ENCODE measurements around the gene F13B.

F13B gene

DNA sequence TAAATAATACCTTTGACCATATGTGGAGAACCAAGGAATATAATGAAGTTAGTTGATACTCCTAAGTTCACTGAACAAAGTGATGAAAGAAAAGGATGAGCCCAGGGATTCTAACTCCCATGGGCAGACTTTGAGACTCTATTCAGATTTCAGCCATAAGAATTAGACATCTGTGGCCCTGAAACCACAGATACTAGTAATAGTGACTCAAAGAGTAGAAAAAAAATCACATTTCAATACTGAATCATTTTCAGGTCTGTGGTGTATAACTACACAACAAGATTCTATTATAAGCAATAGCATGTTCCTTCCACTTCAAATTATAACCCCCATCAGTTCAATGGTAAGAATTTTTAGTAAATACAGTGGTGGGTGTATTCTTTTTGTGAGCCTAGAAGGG is 16.4 kb upstream of the F13B start:
- Histone ChIP-seq H3K79me2 (ENCODE audit: control insufficient read depth, insufficient read depth, low read length, unreplicated experiment) (no peaks in the 10 kb centered on the region), H3K4me1 (ENCODE audit: control insufficient read depth, insufficient read depth, low read length, unreplicated experiment) (no peaks in the 10 kb centered on the region), H3K4me3 (ENCODE audit: low read depth, low read length) (no peak overlapping the region), H3K27me3 (ENCODE audit: insufficient read depth, low read length) (no peaks in the 10 kb centered on the region), H3K27ac (ENCODE audit: low read depth, low read length) (no peak overlapping the region), H3K36me3 (ENCODE audit: insufficient read depth, low read length) (peaks cover 60% of the 10 kb centered on the region), H2AFZ (ENCODE audit: low read length, unreplicated experiment) (no peak overlapping the region)

DNA sequence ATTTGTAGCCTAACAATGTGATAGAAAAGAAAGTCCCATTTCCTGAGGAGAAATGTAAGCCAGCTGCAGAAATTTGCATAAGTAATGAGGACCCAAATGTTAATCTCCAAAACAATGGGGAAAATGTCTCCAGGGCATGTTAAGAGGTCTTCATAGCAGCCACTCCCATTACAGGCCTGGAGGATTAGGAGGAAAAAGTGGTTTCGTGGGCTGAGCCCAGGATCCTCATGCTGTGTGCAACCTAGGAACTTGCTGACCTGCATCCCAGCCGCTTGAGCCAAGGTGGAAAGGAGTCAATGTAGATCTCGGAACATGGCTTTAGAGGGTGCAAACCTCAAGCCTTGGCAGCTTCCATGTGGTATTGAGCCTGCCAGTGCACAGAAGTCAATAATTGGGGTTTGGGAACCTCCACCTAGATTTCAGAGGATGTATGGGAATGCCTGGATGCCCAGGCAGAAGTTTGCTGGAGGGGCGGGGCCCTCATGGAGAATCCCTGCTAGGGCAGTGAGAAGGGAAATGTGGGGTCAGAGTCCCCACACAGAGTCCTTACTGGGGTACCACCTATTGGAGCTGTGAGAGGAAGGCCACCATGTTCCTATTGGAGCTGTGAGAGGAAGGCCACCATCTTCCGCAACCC is 14.2 kb upstream of the F13B start:
- no peak overlapping the region for H3K27ac ChIP-seq (ENCODE audit: low read depth, low read length)
- peaks cover 46% of the 10 kb centered on the region for H3K36me3 ChIP-seq (ENCODE audit: insufficient read depth, low read length)
- H2AFZ ChIP-seq (ENCODE audit: low read length, unreplicated experiment) = no peak overlapping the region
- H3K27me3 ChIP-seq (ENCODE audit: insufficient read depth, low read length) = no peaks in the 10 kb centered on the region
- H3K4me3 ChIP-seq (ENCODE audit: low read depth, low read length) = no peak overlapping the region
- no peaks in the 10 kb centered on the region for H3K4me1 ChIP-seq (ENCODE audit: control insufficient read depth, insufficient read depth, low read length, unreplicated experiment)
- no peaks in the 10 kb centered on the region for H3K79me2 ChIP-seq (ENCODE audit: control insufficient read depth, insufficient read depth, low read length, unreplicated experiment)

DNA sequence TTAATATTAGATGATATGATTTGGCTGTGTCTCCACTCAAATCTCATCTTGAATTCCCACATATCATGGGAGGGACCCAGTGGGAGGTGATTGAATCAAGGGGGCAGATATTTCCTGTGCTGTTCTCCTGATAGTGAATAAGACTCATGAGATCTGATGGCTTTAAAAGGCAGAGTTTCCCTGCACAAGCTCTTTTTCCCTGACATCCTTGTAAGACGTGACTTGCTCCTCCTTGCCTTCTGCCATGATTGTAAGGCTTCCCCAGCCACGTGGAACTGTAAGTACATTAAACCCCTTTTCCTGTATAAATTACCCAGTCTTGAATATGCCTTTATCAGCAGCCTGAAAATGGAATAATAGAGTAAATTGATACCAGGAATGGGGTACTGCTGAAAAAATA is 13.3 kb upstream of the F13B start:
- Histone ChIP-seq H3K79me2 (ENCODE audit: control insufficient read depth, insufficient read depth, low read length, unreplicated experiment) (no peaks in the 10 kb centered on the region), H3K4me1 (ENCODE audit: control insufficient read depth, insufficient read depth, low read length, unreplicated experiment) (no peaks in the 10 kb centered on the region), H2AFZ (ENCODE audit: low read length, unreplicated experiment) (no peak overlapping the region), H3K27me3 (ENCODE audit: insufficient read depth, low read length) (no peaks in the 10 kb centered on the region), H3K4me3 (ENCODE audit: low read depth, low read length) (no peak overlapping the region), H3K27ac (ENCODE audit: low read depth, low read length) (no peak overlapping the region), H3K36me3 (ENCODE audit: insufficient read depth, low read length) (peaks cover 38% of the 10 kb centered on the region)

DNA sequence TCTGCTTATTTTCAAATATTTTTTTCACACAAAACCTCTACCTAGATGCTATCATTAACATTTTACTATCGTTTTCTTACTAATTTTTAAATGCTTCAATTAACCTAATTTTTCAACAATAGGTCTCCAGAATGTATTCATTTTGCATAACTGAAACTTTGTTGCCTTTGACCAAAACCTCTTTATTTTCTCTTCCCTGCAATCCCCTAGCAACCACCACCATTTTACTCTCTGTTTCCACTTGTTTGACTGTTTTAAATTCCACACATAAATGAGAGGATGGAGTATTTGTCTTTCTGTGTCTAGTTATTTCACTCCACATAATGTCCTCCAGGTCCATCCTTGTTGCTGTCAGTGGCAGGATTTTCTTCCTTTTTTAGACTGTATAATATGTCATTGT is 9.5 kb upstream of the F13B start:
- no peaks in the 10 kb centered on the region for H3K27me3 ChIP-seq (ENCODE audit: insufficient read depth, low read length)

DNA sequence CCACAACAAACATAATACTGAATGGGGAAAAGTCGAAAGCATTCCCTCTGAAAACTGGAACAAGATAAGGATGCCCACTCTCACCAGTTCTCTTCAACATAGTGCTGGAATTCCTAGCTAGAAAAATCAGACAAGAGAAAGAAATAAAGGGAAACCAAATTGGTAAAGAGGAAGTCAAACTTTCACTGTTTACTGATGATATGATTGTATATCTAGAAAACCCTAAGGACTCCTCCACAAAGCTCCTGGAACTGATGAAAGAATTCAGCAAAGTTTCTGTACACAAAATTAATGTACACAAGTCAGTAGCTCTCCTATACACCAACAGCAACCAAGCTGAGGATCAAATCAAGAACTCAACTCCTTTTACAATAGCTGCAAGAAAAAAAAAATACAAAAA is 6.9 kb upstream of the F13B start:
- H3K4me3 ChIP-seq (ENCODE audit: low read depth, low read length) = no peak overlapping the region
- H3K27me3 ChIP-seq (ENCODE audit: insufficient read depth, low read length) = no peaks in the 10 kb centered on the region
- H3K4me1 ChIP-seq (ENCODE audit: control insufficient read depth, insufficient read depth, low read length, unreplicated experiment) = no peaks in the 10 kb centered on the region
- no peak overlapping the region for H3K27ac ChIP-seq (ENCODE audit: low read depth, low read length)
- H3K36me3 ChIP-seq (ENCODE audit: insufficient read depth, low read length) = no peaks in the 10 kb centered on the region
- H2AFZ ChIP-seq (ENCODE audit: low read length, unreplicated experiment) = no peak overlapping the region
- H3K79me2 ChIP-seq (ENCODE audit: control insufficient read depth, insufficient read depth, low read length, unreplicated experiment) = no peaks in the 10 kb centered on the region

More for the DNA sequence above, 9.5 kb upstream of the F13B start:
- H3K4me1 ChIP-seq (ENCODE audit: control insufficient read depth, insufficient read depth, low read length, unreplicated experiment) = no peaks in the 10 kb centered on the region
- H3K4me3 ChIP-seq (ENCODE audit: low read depth, low read length) = no peak overlapping the region
- no peak overlapping the region for H2AFZ ChIP-seq (ENCODE audit: low read length, unreplicated experiment)
- peaks cover 2% of the 10 kb centered on the region; the same call in 1 of the 2 replicates for H3K36me3 ChIP-seq (ENCODE audit: insufficient read depth, low read length)
- no peak overlapping the region for H3K27ac ChIP-seq (ENCODE audit: low read depth, low read length)
- no peaks in the 10 kb centered on the region for H3K79me2 ChIP-seq (ENCODE audit: control insufficient read depth, insufficient read depth, low read length, unreplicated experiment)

DNA sequence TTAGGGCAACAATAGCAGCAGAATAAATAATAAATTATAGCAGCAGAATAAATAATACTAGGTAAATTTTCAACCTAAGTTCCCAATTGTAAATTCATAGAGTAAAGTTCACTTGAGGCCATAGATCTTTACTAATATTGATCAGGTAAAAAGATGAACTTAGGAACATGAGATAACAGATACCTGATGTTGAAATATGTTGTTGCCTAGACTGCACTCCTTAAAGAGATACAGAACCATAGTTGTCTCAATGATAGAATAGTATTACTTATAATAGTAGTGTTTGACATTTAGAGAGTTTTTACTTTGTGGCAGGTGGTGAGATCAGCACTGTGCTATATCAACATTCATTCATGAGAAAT is 378 bp upstream of the F13B start:
- Histone ChIP-seq H3K36me3 (ENCODE audit: insufficient read depth, low read length) (no peaks in the 10 kb centered on the region), H3K79me2 (ENCODE audit: control insufficient read depth, insufficient read depth, low read length, unreplicated experiment) (no peaks in the 10 kb centered on the region), H3K4me3 (ENCODE audit: low read depth, low read length) (no peak overlapping the region), H3K27me3 (ENCODE audit: insufficient read depth, low read length) (no peaks in the 10 kb centered on the region), H3K27ac (ENCODE audit: low read depth, low read length) (no peak overlapping the region), H3K4me1 (ENCODE audit: control insufficient read depth, insufficient read depth, low read length, unreplicated experiment) (no peaks in the 10 kb centered on the region), H2AFZ (ENCODE audit: low read length, unreplicated experiment) (no peak overlapping the region)

DNA sequence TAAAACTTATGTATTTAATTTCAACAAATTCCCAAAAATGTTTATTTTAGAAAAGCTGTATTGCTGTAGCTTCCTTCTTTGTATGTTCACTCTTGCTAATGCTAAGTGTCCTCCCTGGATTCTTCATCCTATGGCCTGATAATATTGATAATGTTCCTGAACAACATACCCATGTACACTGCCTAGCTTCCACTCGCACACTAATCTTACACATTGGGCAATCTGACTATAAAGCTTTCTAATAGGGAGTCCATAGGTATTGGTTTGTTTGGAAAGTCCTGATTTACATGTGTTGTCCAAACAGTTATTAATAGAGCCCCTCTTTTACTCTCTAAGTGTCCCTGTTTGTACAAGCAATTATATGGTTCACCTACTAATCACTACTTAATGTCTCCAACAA is 783 bp downstream of the F13B start:
- no peaks in the 10 kb centered on the region for H3K79me2 ChIP-seq (ENCODE audit: control insufficient read depth, insufficient read depth, low read length, unreplicated experiment)
- H3K36me3 ChIP-seq (ENCODE audit: insufficient read depth, low read length) = no peaks in the 10 kb centered on the region
- no peak overlapping the region for H3K27ac ChIP-seq (ENCODE audit: low read depth, low read length)
- no peaks in the 10 kb centered on the region for H3K27me3 ChIP-seq (ENCODE audit: insufficient read depth, low read length)
- peak overlapping the region; percentile 22 for H2AFZ ChIP-seq (ENCODE audit: low read length, unreplicated experiment)
- no peak overlapping the region for H3K4me3 ChIP-seq (ENCODE audit: low read depth, low read length)
- H3K4me1 ChIP-seq (ENCODE audit: control insufficient read depth, insufficient read depth, low read length, unreplicated experiment) = no peaks in the 10 kb centered on the region

DNA sequence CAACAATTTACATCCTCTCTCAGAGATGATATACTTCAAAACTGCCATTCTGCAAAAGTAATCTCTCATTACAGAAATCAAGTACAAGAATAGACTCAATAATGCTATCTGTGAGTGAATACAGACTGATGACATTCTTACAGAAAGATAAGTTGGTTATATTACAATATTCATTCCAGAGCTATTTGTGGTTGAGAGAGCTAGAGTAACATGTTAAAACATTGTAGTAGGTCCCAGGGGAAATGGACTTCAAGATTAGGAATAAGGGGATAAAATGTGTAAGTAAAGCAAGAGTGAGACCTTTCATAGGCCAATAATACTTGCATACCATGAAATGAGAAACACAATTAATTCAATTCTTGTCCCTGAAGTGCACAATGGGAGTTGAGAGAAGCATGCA is 1.5 kb downstream of the F13B start:
- Histone ChIP-seq H3K4me3 (ENCODE audit: low read depth, low read length) (no peak overlapping the region), H3K4me1 (ENCODE audit: control insufficient read depth, insufficient read depth, low read length, unreplicated experiment) (no peaks in the 10 kb centered on the region), H2AFZ (ENCODE audit: low read length, unreplicated experiment) (no peak overlapping the region), H3K79me2 (ENCODE audit: control insufficient read depth, insufficient read depth, low read length, unreplicated experiment) (no peaks in the 10 kb centered on the region), H3K36me3 (ENCODE audit: insufficient read depth, low read length) (no peaks in the 10 kb centered on the region), H3K27me3 (ENCODE audit: insufficient read depth, low read length) (no peaks in the 10 kb centered on the region), H3K27ac (ENCODE audit: low read depth, low read length) (no peak overlapping the region)

DNA sequence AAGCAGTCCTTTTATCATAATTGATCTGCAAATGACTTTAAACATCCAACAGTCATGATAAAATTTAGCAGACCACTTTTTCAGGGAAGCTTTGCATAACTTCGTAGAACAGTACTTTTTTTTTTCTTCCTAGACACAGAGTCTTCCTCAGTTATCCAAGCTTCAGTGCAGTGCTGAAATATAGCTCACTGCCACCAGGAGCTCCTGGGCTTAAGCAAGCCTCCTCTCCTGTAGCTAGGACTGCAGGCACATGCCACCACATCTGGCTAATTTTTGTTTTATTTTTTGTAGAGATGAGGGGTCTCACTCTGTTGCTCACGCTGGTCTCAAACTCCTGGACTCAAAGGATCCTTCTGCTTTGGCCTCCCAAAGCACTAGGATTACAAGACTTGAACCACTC is 3.8 kb downstream of the F13B start:
- Histone ChIP-seq H3K36me3 (ENCODE audit: insufficient read depth, low read length) (no peaks in the 10 kb centered on the region), H3K4me3 (ENCODE audit: low read depth, low read length) (no peak overlapping the region), H2AFZ (ENCODE audit: low read length, unreplicated experiment) (no peak overlapping the region), H3K27ac (ENCODE audit: low read depth, low read length) (no peak overlapping the region), H3K79me2 (ENCODE audit: control insufficient read depth, insufficient read depth, low read length, unreplicated experiment) (no peaks in the 10 kb centered on the region), H3K27me3 (ENCODE audit: insufficient read depth, low read length) (no peaks in the 10 kb centered on the region), H3K4me1 (ENCODE audit: control insufficient read depth, insufficient read depth, low read length, unreplicated experiment) (no peaks in the 10 kb centered on the region)

DNA sequence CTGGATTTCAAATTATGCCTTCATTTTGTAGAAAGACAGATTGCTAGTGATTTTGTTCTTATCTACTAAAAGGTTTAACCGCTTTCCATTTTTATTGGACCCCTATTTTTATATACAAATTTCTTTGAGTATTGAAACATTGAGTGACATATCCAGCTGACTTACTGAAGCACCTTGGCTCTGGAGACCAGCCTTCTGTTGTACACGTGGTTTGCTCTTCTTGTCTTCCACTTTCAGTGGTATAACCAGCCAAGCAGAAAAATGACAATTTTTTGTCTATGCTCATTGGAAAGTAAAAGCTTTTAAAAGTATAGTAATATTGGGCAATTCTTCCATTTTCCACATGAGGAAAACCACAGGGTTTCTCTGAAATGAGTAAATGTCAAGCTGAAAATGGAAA is 4.4 kb downstream of the F13B start:
- Histone ChIP-seq H3K4me3 (ENCODE audit: low read depth, low read length) (no peak overlapping the region), H3K36me3 (ENCODE audit: insufficient read depth, low read length) (no peaks in the 10 kb centered on the region), H3K79me2 (ENCODE audit: control insufficient read depth, insufficient read depth, low read length, unreplicated experiment) (no peaks in the 10 kb centered on the region), H3K4me1 (ENCODE audit: control insufficient read depth, insufficient read depth, low read length, unreplicated experiment) (no peaks in the 10 kb centered on the region), H3K27me3 (ENCODE audit: insufficient read depth, low read length) (no peaks in the 10 kb centered on the region), H3K27ac (ENCODE audit: low read depth, low read length) (no peak overlapping the region), H2AFZ (ENCODE audit: low read length, unreplicated experiment) (no peak overlapping the region)

DNA sequence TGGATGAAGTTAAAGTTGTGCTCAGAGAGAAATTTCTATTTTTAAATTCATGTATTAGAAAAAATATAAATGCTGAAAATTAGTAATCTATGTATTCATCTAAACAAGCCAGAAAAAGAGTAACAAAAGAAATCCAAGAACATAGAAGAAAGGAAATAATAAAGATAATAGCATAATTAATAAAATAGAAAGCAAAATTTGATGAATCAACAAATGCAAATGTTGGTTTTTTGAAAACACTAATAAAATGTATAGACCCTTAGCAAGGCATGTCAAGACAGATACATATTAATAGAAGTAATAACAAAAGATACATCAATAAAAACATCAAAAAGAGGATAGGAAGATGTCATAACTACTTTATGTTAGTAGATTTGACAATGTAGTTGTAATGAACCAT is 18.0 kb downstream of the F13B start:
- H3K36me3 ChIP-seq (ENCODE audit: insufficient read depth, low read length) = no peaks in the 10 kb centered on the region
- no peaks in the 10 kb centered on the region for H3K79me2 ChIP-seq (ENCODE audit: control insufficient read depth, insufficient read depth, low read length, unreplicated experiment)
- no peak overlapping the region for H2AFZ ChIP-seq (ENCODE audit: low read length, unreplicated experiment)
- no peak overlapping the region for H3K27ac ChIP-seq (ENCODE audit: low read depth, low read length)
- H3K4me3 ChIP-seq (ENCODE audit: low read depth, low read length) = no peak overlapping the region
- H3K4me1 ChIP-seq (ENCODE audit: control insufficient read depth, insufficient read depth, low read length, unreplicated experiment) = no peaks in the 10 kb centered on the region
- H3K27me3 ChIP-seq (ENCODE audit: insufficient read depth, low read length) = no peaks in the 10 kb centered on the region

Data from ACC112 (cell line).